PC-9 (cell line): Measurements from ENCODE around the gene TENM4. TPM values are rescaled to one million over a fixed set of nuclear protein-coding genes. Genes with fewer than 3 reads are reported as not detected.
A peak's percentile ranks its signal among the peaks of the same experiment; 100 is the strongest.

ENCODE experiments used
- BruUV-seq: library from RNA; stranded (reverse); fragments of 400-500 nt; replicated peaks from 2 replicates; lab custom pipeline; 2021; lab: Mats Ljungman, UMichigan
- CTCF ChIA-PET: fragments of 300-600 bp; sonication (Branson Sonifier 250); formaldehyde crosslinking; loops from one replicate; lab custom pipeline; 2022; ENCODE audit warnings: antibody characterized with exemption; lab: Charles Lee
- POLR2A ChIA-PET: fragments of 300-600 bp; sonication (Branson Sonifier 250); formaldehyde crosslinking; loops from one replicate; lab custom pipeline; 2022; ENCODE audit warnings: antibody characterized with exemption; ENCODE audit not compliant: unreplicated experiment; lab: Charles Lee
- DNase-seq, 2 experiments: peaks; one replicate each; pipeline versions ENCODE4 v3.0.0 to v3.0.0-alpha.2; 2015 to 2022; ENCODE audit warnings: mixed read lengths in 1 of 2
- H2AFZ ChIP-seq: fragments of 200-600 bp; sonication (generic); 2 replicates; pipeline ENCODE4 v1.8.1; 2017; ENCODE audit warnings: antibody characterized with exemption
- H3F3A ChIP-seq: fragments of 200-600 bp; sonication (generic); 2 replicates; pipeline ENCODE4 v1.8.1; 2017; ENCODE audit warnings: antibody characterized with exemption, mild to moderate bottlenecking, low read depth; ENCODE audit not compliant: insufficient read depth
- H3K27ac ChIP-seq: fragments of 200-600 bp; sonication (generic); 2 replicates; pipeline ENCODE4 v1.6.1; 2016; ENCODE audit warnings: mixed run types
- H3K27me3 ChIP-seq: fragments of 200-600 bp; sonication (generic); 2 replicates; pipeline ENCODE4 v1.6.1; 2016; ENCODE audit warnings: low read depth, mixed run types; ENCODE audit not compliant: insufficient read depth
- H3K36me3 ChIP-seq: fragments of 200-600 bp; sonication (generic); 2 replicates; pipeline ENCODE4 v1.6.1; 2016; ENCODE audit warnings: low read depth, mixed run types
- H3K4me1 ChIP-seq: fragments of 200-600 bp; sonication (generic); replicated peaks from 2 replicates; pipeline ENCODE4 v1.6.1; 2016; ENCODE audit warnings: mixed run types; ENCODE audit not compliant: insufficient read depth
- H3K4me2 ChIP-seq: fragments of 200-600 bp; sonication (generic); 2 replicates; pipeline ENCODE4 v1.6.1; 2017; ENCODE audit warnings: mixed run types
- H3K4me3 ChIP-seq: fragments of 200-600 bp; sonication (generic); 2 replicates; pipeline ENCODE4 v1.6.1; 2016; ENCODE audit warnings: mixed run types
- H3K79me2 ChIP-seq: fragments of 200-600 bp; sonication (generic); 2 replicates; pipeline ENCODE4 v1.6.1; 2017; ENCODE audit warnings: low read depth, mixed run types
- H3K9me2 ChIP-seq: fragments of 200-600 bp; sonication (generic); 2 replicates; pipeline ENCODE4 v1.8.1; 2017; ENCODE audit warnings: mild to moderate bottlenecking; ENCODE audit not compliant: insufficient read depth
- H3K9me3 ChIP-seq: fragments of 200-600 bp; sonication (generic); 2 replicates; pipeline ENCODE4 v1.8.1; 2016; ENCODE audit warnings: low read depth; ENCODE audit not compliant: insufficient read depth
- H4K20me1 ChIP-seq: fragments of 200-600 bp; sonication (generic); 2 replicates; pipeline ENCODE4 v1.8.1; 2017; ENCODE audit not compliant: insufficient read depth
- CTCF ChIP-seq: fragments of 200-600 bp; sonication (generic); conservative IDR thresholded peaks from 2 replicates; pipeline ENCODE4 v1.6.1; 2017; ENCODE audit warnings: mixed run types, antibody characterized with exemption, mild to moderate bottlenecking, moderate library complexity
- EZH2 ChIP-seq: fragments of 200-600 bp; sonication (generic); IDR thresholded peaks from 2 replicates; pipeline ENCODE4 v1.8.0; 2017; ENCODE audit warnings: antibody characterized with exemption, low read depth
- intact Hi-C: fragments of 100-400 bp; cut with micrococcal nuclease; formaldehyde crosslinking; loops from one replicate; pipeline ENCODE4 v1.10.0; 2022; ENCODE audit not compliant: unreplicated experiment
- total RNA-seq: library from RNA; stranded (reverse); gene quantifications from 2 replicates; pipeline ENCODE4 v1.2.3, GENCODE V29; 2021

TENM4 gene
- total RNA-seq, 1 experiment from 2014 or later: not detected

DNA sequence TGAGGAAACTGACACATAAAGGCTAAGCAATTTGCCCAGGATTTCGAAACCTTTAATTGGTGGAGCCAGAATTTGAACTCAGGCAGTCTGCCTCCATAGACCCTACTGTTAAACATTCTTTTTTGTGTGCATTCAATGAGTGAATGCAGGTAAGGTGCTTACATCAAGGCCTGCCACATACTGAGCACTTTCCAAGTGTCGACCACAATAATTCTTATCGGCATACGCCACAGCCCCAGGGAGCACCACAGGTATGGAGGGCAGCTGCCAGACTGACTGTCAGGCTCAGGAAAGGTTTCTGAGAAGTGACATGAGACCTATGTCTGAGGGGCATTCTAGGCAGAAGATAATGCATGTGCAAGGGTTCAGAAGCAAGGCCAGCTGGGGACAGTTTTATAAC lies 531.4 kb downstream of the TENM4 start:
- BruUV-seq: no TSS peak
- no peak for DNase-seq
- H3K79me2 ChIP-seq: no peaks in the 10 kb centered on the region

GRCh38 chr11:78907636-78908035 lies 533.2 kb downstream of the TENM4 start:
- ChIA-PET CTCF (no interaction called here), POLR2A (no interaction called here)
- intact Hi-C loops: no loop called here
- H4K20me1 ChIP-seq: no peaks in the 10 kb centered on the region
- H2AFZ ChIP-seq: no peak overlapping the region
- no peaks in the 10 kb centered on the region for H3K79me2 ChIP-seq
- no peaks in the 10 kb centered on the region for H3F3A ChIP-seq
- H3K9me2 ChIP-seq: no peaks in the 10 kb centered on the region
- peaks cover 88% of the 10 kb centered on the region for H3K27me3 ChIP-seq
- no peaks in the 10 kb centered on the region for H3K9me3 ChIP-seq
- H3K4me1 ChIP-seq: 0 out of 2 replicates have a peak, but pooled peaks cover 7% of the 10 kb centered on the region
- H3K36me3 ChIP-seq: no peaks in the 10 kb centered on the region
- H3K4me2 ChIP-seq: no peak overlapping the region
- DNase-seq: peak in 1 of 2 experiments; percentile 70
- BruUV-seq: no TSS peak
- H3K4me3 ChIP-seq: no peak overlapping the region
- no peak overlapping the region for H3K27ac ChIP-seq
- TF ChIP-seq EZH2 (no peak), CTCF (no peak)

More for the DNA sequence above, 531.4 kb downstream of the TENM4 start:
- Histone ChIP-seq H3K36me3 (no peaks in the 10 kb centered on the region), H3K4me3 (no peak overlapping the region), H3K4me1 (0 out of 2 replicates have a peak, but pooled peaks cover 7% of the 10 kb centered on the region), H3K4me2 (no peak overlapping the region), H4K20me1 (no peaks in the 10 kb centered on the region), H3K27me3 (peaks cover 90% of the 10 kb centered on the region), H3K9me3 (no peaks in the 10 kb centered on the region), H3K9me2 (no peaks in the 10 kb centered on the region), H3K27ac (no peak overlapping the region), H2AFZ (no peak overlapping the region), H3F3A (no peaks in the 10 kb centered on the region)
- TF ChIP-seq CTCF (no peak), EZH2 (no peak)
- CTCF ChIA-PET: no interaction called here
- intact Hi-C loops: no loop called here
- POLR2A ChIA-PET: no interaction called here

DNA sequence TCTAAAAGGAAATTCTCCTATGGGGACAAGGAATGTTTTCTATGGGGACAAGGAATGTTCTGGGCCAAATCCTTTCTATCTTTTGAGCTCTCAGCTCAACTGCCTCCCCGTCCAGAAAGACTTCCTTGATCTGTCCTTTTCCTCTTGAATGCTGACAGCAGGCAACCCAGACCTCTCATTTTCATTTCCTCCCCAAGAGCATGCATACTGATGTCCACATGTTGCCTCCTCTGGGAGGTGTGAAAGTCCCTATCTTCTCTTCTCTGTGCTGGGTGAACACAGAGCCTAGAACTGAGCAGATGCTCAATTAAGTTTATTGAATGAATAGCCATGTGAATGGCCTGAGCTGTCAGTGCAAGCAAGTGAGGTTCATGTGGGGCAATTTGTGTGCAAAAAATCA lies 534.3 kb downstream of the TENM4 start:
- Histone ChIP-seq H3K9me2 (no peaks in the 10 kb centered on the region), H3K36me3 (no peaks in the 10 kb centered on the region), H3K27me3 (peaks cover 88% of the 10 kb centered on the region), H3F3A (no peaks in the 10 kb centered on the region), H3K27ac (no peak overlapping the region), H3K4me3 (no peak overlapping the region), H3K4me1 (0 out of 2 replicates have a peak, but pooled peaks cover 7% of the 10 kb centered on the region), H3K9me3 (no peaks in the 10 kb centered on the region), H3K4me2 (no peak overlapping the region), H4K20me1 (no peaks in the 10 kb centered on the region), H3K79me2 (no peaks in the 10 kb centered on the region), H2AFZ (no peak overlapping the region)
- POLR2A ChIA-PET: no interaction called here
- TF ChIP-seq CTCF (no peak), EZH2 (no peak)
- no TSS peak for BruUV-seq
- intact Hi-C loops: no loop called here
- CTCF ChIA-PET: no interaction called here
- DNase-seq: no peak
